PC-3 (cell line): ENCODE results near the gene USP30.

Source experiments
- CTCF ChIP-seq: fragments of 300-600 bp; sonication (generic); conservative IDR thresholded peaks from 2 replicates; pipeline ENCODE4 v1.5.1; 2017; ENCODE audit warnings: antibody characterized with exemption, low read depth, mild to moderate bottlenecking, low read length
- EZH2 ChIP-seq: fragments of 300-600 bp; sonication (generic); IDR thresholded peaks from one replicate; pipeline ENCODE4 v1.6.1; 2017; ENCODE audit warnings: antibody characterized with exemption, mild to moderate bottlenecking, low read length; ENCODE audit not compliant: unreplicated experiment
- EZH2phosphoT487 ChIP-seq: fragments of 300-600 bp; sonication (generic); IDR thresholded peaks from 2 replicates; pipeline ENCODE4 v1.6.1; 2018; ENCODE audit warnings: mild to moderate bottlenecking, antibody characterized with exemption, low read length, borderline replicate concordance

- TF ChIP-seq CTCF: no peak
- TF ChIP-seq EZH2: no peak
- no peak for TF ChIP-seq EZH2phosphoT487
Measured at GRCh38 chr12:109088818-109089217, 36.4 kb downstream of the USP30 start.
